NCI-H524 (cell line): ENCODE measurements around the gene ATP8B4.
"Not testable (repeated sequence)": the region's sequence is repeated elsewhere in the genome, so short reads cannot be mapped to it uniquely, and the experiment has no call there.

Experiments
- DNase-seq, 2 experiments: peaks; one replicate each; lab custom pipeline; 2025; lab: John Stamatoyannopoulos, UW

ATP8B4 gene

DNA sequence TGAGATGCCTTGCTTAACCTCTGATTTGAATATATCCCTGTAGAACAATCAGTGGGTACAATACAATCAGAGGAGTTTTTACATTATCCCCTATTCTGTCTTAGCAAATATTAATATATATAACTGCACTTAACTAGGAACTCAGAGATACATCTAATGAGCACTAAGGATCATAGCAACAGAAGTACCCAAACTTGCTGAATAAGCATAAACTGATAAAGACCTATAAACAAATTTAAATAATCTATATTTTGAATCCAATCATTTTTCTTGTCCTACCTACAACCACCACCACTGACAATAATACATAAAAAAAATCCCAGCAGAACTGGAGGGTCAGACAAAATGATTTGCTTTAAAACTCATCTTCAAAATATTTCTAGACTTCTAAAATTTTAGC is 106.2 kb downstream of the ATP8B4 start:
- no peak for DNase-seq

DNA sequence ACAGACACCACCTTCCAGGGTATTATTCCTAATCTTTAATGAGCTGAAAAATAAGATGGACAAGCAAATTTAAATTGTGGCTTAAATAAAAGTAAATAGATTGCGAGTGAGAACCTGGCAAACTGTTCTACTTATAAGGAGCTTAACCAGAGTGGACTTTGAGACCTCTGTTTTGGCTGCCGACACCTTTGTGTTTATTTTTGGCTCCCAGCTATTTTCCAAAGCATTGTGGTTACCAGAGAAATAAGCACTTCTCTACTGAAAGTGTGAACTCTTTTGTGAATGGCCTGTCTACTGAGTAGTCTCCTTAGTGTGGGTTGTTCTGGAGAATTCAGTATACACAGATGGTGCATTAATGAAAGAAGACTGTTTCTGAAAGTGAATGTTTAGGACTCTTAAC is 109.4 kb downstream of the ATP8B4 start:
- no peak for DNase-seq

DNA sequence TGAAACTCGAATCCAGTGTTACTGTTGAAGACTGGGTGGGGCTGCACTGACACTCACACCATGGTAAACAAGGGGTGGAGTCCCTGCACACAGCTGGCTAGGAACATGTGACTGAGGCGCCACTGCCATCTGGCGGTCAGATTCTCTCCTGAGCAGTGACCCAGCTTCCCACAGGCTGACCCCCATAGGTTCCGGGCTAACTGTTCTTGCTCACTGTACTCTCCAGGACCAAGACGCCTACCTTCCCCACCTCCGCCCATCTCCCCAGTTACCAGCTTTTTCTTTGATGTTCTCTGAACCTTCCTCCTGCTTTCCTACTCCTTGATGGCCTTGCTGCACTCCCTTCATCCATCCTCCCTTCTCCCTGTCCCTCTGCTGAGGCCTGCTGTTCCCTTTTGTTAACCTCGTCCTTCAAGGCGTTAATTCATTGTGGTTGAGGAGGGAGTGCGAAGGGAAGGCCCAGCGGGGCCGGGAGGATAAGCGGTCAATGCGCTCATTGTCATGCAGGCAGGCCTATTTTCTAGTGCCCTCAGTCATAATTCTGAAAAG is 115.2 kb downstream of the ATP8B4 start:
- peak; percentile 55 to 84 for DNase-seq

DNA sequence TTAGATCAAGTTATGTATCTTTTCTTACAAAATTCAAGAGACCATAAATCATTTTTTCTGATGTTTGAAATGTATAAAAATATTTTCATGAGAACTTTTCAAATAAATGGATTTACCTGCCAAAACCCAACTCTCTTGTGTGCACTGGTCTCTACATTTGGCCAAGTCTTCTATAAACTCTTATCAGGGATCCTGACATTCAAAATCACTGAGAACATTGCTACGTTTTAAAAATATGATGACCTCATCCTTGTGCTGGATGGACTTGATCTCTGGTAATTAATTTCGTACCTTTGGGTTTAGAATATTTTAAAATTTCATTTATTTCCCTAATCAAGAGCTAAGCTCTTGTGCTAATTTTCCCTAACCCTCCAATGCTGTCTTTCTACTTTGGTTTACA is 127.4 kb downstream of the ATP8B4 start:
- no peak for DNase-seq

GRCh38 chr15:49990835-49991545 is 128.0 kb downstream of the ATP8B4 start:
- DNase-seq: no peak

DNA sequence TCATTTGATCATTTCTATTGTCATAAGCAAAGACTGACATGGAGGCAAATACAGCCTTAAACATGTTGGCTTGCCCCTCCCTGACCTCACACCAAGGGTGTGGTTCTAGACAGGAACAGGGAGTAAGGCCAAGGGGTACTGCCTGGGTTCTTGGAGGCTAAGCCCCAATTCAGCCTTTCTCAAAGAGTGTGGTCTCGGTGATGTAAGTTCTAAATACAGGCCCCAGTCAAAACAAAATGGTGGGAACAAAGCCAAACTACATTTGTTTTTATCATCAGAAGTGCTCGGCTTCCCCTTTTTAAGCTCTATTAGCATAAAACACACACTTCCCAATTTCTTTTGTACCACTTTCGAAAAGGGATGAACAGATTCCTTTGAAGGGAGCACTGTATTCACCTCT is 129.5 kb downstream of the ATP8B4 start:
- no peak for DNase-seq

DNA sequence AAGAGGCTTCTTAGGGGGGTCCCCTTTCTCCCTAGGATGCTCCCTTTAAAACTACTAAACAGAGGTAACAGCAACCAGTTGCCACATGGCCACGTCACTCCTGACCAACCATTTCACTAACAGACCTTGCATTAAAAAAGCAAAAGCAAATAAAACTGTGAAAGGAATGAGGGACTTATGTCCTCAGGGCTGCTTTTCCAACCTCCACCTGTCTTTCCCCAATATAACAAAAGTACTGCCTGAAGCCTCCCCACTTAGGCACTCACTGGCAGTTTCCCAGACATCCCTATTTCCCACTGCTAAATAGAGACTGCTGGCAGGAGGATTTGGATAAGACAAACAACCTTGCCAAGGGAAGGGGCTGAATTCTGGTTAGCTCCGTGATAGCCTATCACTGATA is 130.3 kb downstream of the ATP8B4 start:
- DNase-seq: no peak

GRCh38 chr15:49987896-49988295 is 131.1 kb downstream of the ATP8B4 start:
- DNase-seq: no peak

- no peak for DNase-seq
Measured at GRCh38 chr15:49987198-49987785, 131.7 kb downstream of the ATP8B4 start.

- no peak for DNase-seq
Measured at GRCh38 chr15:49986326-49986725, 132.7 kb downstream of the ATP8B4 start.

GRCh38 chr15:49985463-49985862 is 133.6 kb downstream of the ATP8B4 start:
- DNase-seq: no peak

DNA sequence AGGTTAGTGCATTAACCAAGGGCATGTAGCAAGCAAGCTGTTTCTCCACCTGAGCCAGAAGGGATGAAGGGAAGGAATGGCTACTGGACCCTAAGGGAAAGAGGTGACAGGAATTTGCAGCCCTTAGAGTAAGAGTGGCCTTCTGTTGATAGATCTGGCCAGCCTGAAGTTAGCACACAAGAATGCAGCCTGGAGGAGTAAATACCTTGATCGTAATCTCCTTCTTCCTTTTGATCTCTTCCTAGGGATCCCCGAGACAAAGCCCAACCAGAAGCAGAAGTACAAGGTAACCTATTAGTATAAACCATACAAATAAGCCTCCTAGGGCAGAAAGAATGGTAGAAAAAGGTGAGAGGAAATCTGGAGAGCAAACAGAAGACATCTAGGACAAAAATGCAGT is 134.6 kb downstream of the ATP8B4 start:
- no peak for DNase-seq

DNA sequence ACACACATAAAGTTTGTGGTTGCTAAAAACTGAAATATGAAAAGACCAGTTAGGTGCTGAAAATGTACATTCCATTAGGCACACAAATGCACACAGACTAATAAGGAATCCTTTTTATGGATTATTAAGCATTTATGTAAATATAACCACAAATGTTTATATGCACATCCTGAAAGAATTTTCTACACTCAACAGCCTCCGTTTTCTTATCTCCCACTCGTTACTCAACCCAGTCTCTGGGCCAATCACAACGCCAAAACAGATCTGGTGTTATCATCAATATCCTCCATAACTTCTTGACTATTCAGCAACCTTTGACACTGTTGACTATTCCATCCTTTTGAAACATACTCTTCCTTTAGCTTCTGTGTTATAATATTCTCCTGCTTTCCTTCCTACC is 136.4 kb downstream of the ATP8B4 start:
- no peak for DNase-seq

GRCh38 chr15:49979705-49980382 is 139.2 kb downstream of the ATP8B4 start:
- no peak for DNase-seq

GRCh38 chr15:49978121-49978520 is 140.9 kb downstream of the ATP8B4 start:
- DNase-seq: no peak

- no peak for DNase-seq
Measured at GRCh38 chr15:49977306-49977705, 141.7 kb downstream of the ATP8B4 start.

DNA sequence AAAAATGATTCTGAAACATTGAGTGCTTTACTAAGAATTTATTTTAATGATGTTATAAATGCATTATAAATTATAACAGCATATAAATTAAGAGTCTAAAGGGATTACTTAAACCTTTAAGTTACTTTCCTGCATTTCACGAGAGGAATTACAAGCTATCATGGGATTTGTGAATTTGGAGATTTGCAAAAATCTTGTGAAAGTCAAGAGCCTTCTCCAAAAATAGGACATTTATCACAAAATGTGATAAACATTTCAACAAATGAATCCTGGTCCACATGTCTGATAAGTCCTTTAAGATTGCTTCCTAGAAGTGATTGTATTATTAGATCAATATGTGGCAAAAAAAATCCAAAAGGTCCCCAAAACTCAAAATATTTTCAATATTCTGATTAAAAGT is 154.5 kb downstream of the ATP8B4 start:
- DNase-seq: no peak

DNA sequence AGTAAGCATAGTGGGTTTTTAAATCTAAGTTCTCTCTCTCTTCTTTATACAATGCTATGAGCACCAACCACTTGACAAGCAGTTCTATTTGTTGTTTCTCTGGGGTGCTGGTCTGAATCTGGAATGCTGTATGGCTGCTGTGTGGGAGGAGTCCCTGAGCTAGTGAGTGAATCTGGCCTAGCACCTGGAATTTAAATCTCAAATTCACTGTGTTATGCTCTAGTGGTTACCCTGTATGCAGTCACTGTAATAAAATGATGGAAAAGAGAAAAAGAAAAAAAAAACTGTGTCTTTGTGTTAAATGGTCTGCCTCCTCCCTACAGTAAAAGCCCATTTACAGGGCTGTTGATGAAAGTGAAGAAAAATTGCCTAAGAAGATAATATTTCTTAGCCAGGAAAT is 155.0 kb downstream of the ATP8B4 start:
- no peak for DNase-seq

DNA sequence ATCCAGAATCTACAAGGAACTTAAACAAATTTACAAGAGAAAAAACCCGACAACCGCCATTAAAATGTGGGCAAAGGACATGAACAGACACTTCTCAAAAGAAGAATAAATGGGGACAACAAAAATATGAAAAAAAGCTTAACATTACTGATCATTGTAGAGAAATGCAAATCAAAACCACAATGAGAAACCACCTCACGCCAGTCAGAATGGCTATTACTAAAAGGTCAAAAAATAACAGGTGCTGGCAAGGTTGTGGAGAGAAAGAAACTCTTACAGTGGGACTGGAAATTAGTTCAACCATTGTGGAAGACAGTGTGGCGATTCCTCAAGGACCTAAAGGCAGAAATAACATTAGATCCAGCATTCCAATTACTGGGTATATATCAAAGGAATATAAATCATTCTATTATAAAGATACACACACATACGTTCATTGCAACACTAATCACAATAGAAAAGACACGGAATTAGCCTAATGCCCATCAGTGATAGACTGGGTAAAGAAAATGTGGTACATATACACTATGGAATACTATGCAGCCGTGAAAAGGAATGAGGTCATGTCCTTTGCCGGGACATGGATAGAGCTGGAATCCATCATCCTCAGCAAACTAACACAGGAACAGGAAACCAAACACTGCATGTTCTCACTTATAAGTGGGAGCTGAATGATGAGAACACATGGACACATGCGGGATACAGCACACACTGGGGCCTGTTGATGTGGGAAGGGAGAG is 155.8 kb downstream of the ATP8B4 start:
- DNase-seq: not testable (repeated sequence)

DNA sequence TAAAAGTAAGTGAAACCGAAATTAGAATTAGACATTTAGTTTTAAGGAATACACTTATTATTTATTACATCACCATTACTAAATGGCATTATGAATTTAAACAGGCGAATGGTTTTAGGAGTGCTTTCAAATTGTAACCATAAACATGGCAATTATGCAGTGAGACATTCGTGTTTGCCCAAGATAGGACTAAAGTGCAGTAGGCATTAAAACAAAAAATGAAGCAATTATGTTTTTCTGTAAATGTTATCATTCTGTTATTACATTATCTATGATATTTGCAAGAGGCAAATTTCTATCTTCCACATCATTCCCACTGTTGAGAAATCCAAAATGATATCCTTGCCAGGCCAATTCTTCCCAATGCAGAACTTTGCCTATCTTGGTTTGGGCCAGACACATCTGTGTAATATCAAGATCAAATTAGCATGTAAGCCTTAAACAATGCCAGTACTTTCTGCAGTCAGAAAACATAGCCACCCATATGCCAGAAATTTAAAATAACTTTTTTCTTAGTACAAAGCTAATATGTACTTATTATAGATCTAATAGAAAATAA is 156.9 kb downstream of the ATP8B4 start:
- DNase-seq: no peak

- no peak for DNase-seq
Measured at GRCh38 chr15:49953421-49953820, 165.6 kb downstream of the ATP8B4 start.

- no peak for DNase-seq
Measured at GRCh38 chr15:49946681-49947080, 172.4 kb downstream of the ATP8B4 start.
